HL-60 (cell line): Measurements from ENCODE around the gene LIME1.

Experiments used
- CTCF ChIP-seq: IDR thresholded peaks from one replicate; pipeline ENCODE4 v1.5.1; 2011; ENCODE audit warnings: low read length, control low read depth, inconsistent platforms; ENCODE audit not compliant: insufficient read depth
- POLR2AphosphoS5 ChIP-seq: IDR thresholded peaks from 2 replicates; pipeline ENCODE4 v1.6.1; 2012; ENCODE audit warnings: low read depth
- REST ChIP-seq: IDR thresholded peaks from 2 replicates; pipeline ENCODE4 v1.6.1; 2012; ENCODE audit warnings: low read depth; ENCODE audit not compliant: insufficient replicate concordance

- no peak for TF ChIP-seq CTCF
- no peak for TF ChIP-seq REST
- no peak for TF ChIP-seq POLR2AphosphoS5
Measured at GRCh38 chr20:63744158-63744557, 7.7 kb downstream of the LIME1 start.
